ENCODE measurements around the gene STAG3.

GRCh38 chr7:100195222-100195621 lies 17.5 kb downstream of the STAG3 start:
- no peak for TF ChIP-seq CTCF (IDR thresholded peaks at IDR 0.05)
- TF ChIP-seq POLR2A (IDR thresholded peaks at IDR 0.05): no peak

Measured in body of pancreas (tissue), 4 donors.